SH-SY5Y (cell line): ENCODE measurements around the gene ZBTB7C.

Experiments
- GATA2 ChIP-seq: IDR thresholded peaks from 2 replicates; pipeline ENCODE4 v1.6.1; 2011; ENCODE audit warnings: mild to moderate bottlenecking, low read depth, low read length
- GATA3 ChIP-seq: IDR thresholded peaks from 2 replicates; pipeline ENCODE4 v1.6.1; 2011; ENCODE audit warnings: low read depth, mild to moderate bottlenecking, low read length, moderate library complexity

DNA sequence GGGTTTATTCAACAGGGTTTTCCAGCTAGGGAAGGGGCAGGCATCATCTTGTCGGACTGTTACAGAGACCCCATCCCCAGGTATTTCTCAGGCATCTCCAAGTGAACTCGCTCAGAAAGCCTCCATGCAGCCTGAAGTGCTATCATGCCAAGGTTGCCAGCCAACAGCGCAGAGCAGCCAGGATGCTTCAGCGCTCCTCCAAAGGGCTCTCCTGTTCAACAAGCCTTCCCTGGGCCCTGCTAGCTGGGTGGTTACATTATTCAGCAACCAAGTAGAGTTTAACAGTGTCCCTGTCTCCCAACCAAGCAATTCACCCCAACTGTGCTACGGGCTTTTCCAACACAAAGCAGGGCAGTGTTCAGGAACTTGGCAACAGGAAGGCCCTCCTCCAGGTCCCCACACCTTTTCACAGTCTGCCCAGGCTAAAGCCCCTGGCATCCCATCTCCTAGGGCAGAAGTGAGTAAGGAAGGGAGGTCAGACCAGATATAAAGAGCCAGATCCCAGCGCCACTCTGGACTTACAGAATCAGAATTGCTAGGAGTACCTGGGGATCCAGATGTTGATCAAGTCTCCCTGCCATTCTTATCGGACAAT is 52.9 kb downstream of the ZBTB7C start:
- TF ChIP-seq GATA3 (no peak), GATA2 (no peak)
